Measurements from ENCODE around the gene PLP1. TPM values are rescaled to one million over a fixed set of nuclear protein-coding genes. Genes with fewer than 3 reads are reported as not detected.

PLP1 gene
- total RNA-seq, 3 donors from 2014 or later, result 3.7 to 65.0 (median 4.9) TPM

GRCh38 chrX:103831803-103832544, 55.3 kb downstream of the PLP1 start, which contains the start of gene RAB9B:
TSS of gene RAB9B (minus strand) at chrX:103832257. CDS start at chrX:103825784, 6,473 bp downstream.
- Histone ChIP-seq H3K9me3 (no peaks in the 10 kb centered on the region), H3K4me1 (ENCODE audit: low read depth) (no peaks in the 10 kb centered on the region), H3K36me3 (ENCODE audit: low read depth) (no peaks in the 10 kb centered on the region), H3K4me3 (no peak within 1 kb of the TSS)
- DNase-seq (peak; percentile 10 to 72 (median 69)), ATAC-seq (peak; percentile 91)
- TF ChIP-seq CTCF (IDR thresholded peaks at IDR 0.05), result no peak
- intact Hi-C loops (cut with DNase I, micrococcal nuclease), result no loop called here

GRCh38 chrX:103839404-103839803, 62.8 kb downstream of the PLP1 start:
- Histone ChIP-seq H3K9me3 (no peaks in the 10 kb centered on the region), H3K4me3 (no peak overlapping the region), H3K4me1 (ENCODE audit: low read depth) (no peaks in the 10 kb centered on the region), H3K36me3 (ENCODE audit: low read depth) (no peaks in the 10 kb centered on the region)
- intact Hi-C loops (cut with DNase I, micrococcal nuclease), result no loop called here
- DNase-seq, result no peak
- ATAC-seq, result no peak
- TF ChIP-seq CTCF (IDR thresholded peaks at IDR 0.05), result no peak

Other genes with a start within 250 kb of the PLP1 start
- gene TCEAL4, start 191.3 kb upstream of the PLP1 start, total RNA-seq, result 10 to 100 TPM in 2 of 3 donors, 1 to 10 TPM in 1; 8.7 to 68.0 (median 28.6) TPM
- 10 to 100 TPM in 1 of 3 donors, 1 to 10 TPM in 2; 3.3 to 29.7 (median 9.6) TPM for gene TCEAL3, start 168.9 kb upstream of the PLP1 start, total RNA-seq
- 10 to 100 TPM in 2 of 3 donors, 1 to 10 TPM in 1; 7.2 to 44.0 (median 19.3) TPM for gene TCEAL1, start 147.9 kb upstream of the PLP1 start, total RNA-seq
- gene MORF4L2, start 90.1 kb upstream of the PLP1 start, total RNA-seq, result 100 to 1,000 TPM; 140 to 183 (median 181) TPM
- gene TMEM31, start 65.9 kb upstream of the PLP1 start, total RNA-seq, result under 1 TPM in 1 of 3 donors, not detected in 2; 0.43 TPM
- gene RAB9B, start 55.4 kb downstream of the PLP1 start, total RNA-seq, result 1 to 10 TPM in 1 of 3 donors, under 1 TPM in 2; 0.69 to 8.0 (median 0.82) TPM
- gene TMSB15B, start 185.8 kb downstream of the PLP1 start, total RNA-seq, result 1 to 10 TPM in 2 of 3 donors, under 1 TPM in 1; 0.49 to 4.4 (median 2.2) TPM
- gene H2BW1, start 236.9 kb downstream of the PLP1 start, total RNA-seq, result not detected